NCI-H2196 (cell line): ENCODE measurements around the gene TEX101.

Source experiments
- DNase-seq: peaks from one replicate; lab custom pipeline; 2025; ENCODE audit not compliant: unreplicated experiment; lab: John Stamatoyannopoulos, UW

TEX101 gene

GRCh38 chr19:43445426-43445825 is 30.7 kb downstream of the TEX101 start:
- DNase-seq, result no peak

DNA sequence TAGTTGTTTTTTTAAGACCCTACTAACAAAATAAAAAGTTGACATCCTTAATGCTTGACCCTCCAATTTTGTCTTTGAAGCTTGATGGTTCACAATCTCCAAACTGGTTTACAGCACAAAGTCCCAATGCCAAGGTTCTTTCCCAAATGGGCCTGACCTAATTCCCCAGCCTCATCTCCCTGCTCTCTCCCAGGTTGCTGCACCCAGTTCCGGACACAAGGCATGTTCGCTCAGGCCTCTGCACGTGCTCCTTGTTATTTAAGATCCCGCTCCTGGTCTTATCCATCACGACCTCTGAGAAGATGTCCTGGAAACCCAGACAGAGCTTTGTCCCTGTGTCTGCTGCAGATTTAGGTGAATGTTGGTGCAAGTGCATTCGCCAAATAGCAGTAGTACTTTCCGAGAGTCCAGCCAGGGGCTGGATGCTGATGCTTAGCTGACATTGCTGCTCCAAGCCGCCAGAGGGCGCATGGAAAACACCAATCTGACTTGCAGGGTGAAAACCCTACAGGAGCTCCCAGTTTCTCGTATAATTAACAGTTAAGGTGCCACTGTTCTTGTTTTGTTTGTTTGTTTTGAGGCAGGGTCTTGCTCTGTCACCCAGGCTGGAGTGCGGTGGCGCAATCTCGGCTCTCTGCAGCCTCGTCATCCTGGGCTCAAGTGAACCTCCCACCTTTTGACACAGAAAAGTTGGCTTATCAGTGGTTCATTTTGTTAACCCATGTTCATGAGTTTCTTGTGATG is 32.2 kb downstream of the TEX101 start:
- peak; percentile 78 for DNase-seq

DNA sequence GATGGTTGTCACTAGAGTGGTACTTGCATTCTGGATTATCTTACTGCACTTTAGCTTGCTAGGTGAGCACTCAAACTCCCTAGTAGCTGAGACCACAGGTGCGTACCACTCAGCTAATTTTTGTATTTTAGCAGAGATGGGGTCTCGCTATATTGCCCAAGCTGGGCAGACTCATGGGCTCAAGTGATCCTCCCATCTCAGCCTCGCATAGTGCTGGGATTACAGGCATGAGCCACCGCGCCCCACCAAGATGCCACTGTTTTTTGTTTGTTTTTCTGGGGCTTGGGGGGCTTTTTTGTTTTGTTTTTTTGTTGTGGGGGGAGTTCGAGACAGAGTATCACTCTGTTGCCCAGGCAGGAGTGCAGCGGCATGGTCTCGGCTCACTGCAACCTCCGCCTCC is 33.0 kb downstream of the TEX101 start:
- no peak for DNase-seq

DNA sequence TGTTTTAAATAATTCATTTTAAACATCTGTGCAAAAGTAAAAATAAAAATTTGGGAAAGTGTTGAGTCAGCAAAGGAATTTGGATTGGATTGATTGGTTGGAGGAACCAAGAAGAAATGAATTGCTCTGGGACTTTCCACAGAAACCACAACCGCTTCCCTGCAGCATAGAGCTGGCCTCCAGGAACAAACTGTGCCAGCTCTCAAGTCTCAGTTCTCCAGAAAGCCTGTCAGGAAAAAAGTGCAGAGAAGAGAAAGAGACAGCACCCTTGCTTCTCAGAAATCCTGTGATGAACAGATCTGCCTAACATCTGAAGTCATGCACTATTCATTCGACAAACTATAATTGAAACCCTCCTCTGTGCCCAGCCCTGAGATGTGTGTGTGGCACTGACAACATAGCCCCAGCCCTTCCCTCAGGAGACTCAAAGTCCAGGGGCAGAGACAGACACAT is 35.9 kb downstream of the TEX101 start:
- DNase-seq, result no peak

GRCh38 chr19:43452582-43452981 is 37.9 kb downstream of the TEX101 start:
- no peak for DNase-seq

GRCh38 chr19:43454031-43454430 is 39.3 kb downstream of the TEX101 start:
- DNase-seq, result no peak

- DNase-seq, result no peak
These were observed 40.8 kb downstream of the TEX101 start for GRCh38 chr19:43455321-43456113.

- no peak for DNase-seq
These were observed 43.1 kb downstream of the TEX101 start for GRCh38 chr19:43457809-43458208.

DNA sequence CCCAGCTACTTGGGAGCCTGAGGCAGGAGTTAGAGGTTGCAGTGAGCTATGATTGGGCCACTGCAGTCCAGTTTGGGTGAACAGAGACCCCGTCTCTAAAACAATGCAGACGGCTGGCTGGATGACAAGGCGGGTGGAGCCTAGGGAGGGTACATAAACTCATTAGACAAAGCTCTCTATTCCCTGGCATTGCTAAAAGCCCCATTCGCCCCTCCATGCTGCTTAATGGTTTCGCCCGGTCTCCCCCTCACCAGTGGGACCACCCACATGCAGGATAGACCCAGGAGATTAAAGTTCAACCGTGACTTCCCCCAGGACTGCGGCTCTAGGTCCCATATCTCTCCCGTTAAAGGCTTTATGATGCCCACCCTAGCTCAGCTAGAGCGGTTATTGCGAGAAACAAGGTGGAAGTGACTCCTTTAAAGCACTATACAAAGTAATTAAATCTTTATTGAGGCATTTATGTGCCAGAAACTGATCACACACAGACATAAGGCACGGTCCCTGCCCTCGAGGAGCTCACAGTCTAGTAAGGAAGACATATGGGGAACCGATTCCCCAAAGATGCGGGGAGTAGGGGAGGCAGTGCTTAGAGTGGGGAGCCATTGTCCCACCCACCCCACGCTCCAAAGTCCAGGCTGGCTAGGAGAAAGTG is 45.8 kb downstream of the TEX101 start:
- no peak for DNase-seq

GRCh38 chr19:43461303-43461702 is 46.6 kb downstream of the TEX101 start:
- DNase-seq, result no peak

DNA sequence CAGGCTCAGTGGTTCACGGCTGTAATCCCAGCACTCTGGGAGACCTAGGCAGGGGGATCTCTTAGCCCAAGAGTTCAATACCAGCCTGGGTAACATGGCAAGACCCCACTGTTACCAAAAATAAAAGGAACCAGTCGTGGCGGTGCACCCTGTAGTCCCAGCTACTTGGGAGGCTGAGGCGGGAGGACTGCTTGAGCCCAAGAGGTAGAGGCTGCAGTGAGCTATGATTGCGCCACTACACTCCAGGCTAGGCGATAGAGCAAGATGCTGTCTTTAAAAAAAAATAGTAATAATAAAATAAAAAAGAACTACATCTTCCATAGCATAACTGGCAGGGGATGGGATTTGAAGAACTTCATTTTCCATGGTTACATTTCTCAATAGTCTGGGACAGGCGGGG is 47.7 kb downstream of the TEX101 start:
- DNase-seq, result no peak

DNA sequence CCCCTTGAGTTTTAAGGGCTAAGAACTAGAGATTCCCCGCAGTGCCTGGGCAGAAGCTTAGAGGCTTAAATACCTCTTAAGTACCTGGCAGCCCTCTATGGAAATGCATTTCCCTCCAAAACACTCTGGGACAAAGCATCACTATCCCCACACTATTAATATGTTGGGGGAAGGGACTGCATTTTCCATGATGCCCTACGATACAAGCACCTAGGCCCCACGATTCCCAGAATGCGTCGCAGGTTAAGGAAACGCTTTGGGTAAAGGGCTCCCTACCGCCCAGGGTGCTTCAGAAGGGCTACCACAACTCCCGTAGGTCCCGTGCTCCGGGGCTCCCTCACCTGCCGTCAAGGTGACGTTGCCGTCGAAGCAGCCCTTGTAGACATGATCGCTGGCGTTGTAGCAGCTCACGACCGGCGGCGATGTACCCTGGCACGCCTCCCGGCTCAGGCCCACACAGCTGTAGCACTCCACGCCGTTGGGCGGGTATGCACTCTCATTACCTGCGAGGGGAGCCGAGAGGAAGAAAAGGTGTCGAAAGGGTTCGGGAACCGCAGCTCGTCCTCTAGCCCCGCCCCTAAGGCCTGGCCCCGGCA is 48.2 kb downstream of the TEX101 start:
- no peak for DNase-seq

DNA sequence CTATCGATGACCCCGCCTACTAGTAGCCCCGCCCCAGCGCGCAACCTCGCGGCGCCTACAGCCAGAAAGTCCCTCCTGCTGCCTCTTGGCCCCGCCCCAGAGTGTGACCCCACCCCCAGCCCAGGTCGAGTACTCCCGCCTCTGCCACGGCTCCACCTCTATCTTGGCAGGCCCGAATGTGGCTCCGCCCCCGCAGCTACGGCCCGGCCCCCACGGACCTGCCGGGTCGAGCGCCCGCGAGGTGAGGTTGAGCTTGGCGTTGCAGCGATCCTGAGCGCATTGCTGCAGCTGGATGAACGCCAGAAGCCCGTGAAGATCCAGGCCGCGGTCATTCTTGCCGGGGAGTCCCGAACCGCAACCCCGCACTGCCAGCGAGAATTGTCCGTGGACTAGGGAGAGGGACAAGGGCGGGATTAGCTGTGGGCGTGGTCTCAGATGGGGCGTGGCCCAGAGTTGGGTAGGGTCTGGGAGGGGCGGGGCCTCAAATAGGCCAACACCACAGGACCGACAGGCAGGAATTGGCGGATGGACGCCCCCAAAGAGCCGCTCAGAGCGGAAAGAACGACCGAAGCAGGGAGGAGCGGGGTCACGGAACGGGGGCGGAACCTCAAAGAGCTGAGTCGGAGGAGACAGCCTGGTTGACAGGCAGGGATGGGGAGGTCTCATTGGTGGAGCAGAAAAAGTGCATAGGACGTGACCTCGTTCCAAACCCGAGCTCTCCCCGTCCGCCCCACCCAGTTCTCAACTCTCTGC is 48.9 kb downstream of the TEX101 start:
- DNase-seq, result peak; percentile 95

- no peak for DNase-seq
These were observed 49.6 kb downstream of the TEX101 start for GRCh38 chr19:43464134-43464775.

GRCh38 chr19:43465468-43466120 is 50.9 kb downstream of the TEX101 start, which contains the start of gene LYPD3:
TSS of gene LYPD3 (minus strand) at chr19:43465608. CDS start at chr19:43465571, 37 bp downstream.
- no peak for DNase-seq

- no peak for DNase-seq
These were observed 52.1 kb downstream of the TEX101 start for GRCh38 chr19:43466793-43467192.

- no peak for DNase-seq
These were observed 52.6 kb downstream of the TEX101 start for GRCh38 chr19:43467276-43467675.

- no peak for DNase-seq
These were observed 53.0 kb downstream of the TEX101 start for GRCh38 chr19:43467730-43468129.
